Measurements from ENCODE around the gene SPHK1. TPM values are rescaled to one million over a fixed set of nuclear protein-coding genes. Genes with fewer than 3 reads are reported as not detected.

SPHK1 gene
- total RNA-seq, 1 donor, result 47.5 TPM

DNA sequence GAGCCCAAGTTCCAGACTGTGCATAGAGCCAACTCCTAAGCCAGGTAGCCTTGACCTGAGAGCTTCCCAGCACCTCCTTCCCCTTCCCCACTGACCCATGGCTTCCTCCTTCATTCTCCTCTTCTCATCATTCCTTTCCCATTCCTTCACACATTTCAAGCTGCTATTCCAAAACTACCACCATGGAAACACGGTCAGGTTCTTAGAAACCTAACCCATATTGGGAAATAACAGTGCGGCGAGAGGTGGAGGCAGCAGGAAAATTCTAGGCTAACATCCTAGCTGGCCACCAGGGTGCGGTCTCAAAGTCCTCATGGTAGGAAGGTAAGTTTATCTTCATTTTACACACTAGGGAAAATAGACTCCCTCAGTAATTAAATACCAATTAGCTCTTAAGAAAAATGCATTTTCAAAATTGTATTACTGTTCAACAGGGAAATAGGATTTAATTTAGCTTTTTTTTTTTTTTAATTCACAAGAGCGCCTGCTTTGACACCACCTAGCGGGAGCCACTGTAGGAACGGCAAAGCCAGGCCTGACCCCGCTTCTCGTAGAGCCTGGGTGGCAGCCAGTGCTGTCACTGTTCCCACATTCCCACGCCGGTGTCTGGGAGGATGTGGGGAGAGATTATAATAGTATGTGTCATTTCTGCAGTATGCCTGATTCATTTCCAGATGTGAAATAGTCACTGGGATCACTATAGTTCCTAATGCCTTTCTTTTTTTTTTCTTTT lies 14.0 kb upstream of the SPHK1 start:
- peak; percentile 91 for DNase-seq (ENCODE audit: low read depth)
- no peak overlapping the region for H3K4me3 ChIP-seq (ENCODE audit: low read depth, low read length)
- peak; percentile 63 for TF ChIP-seq CTCF (IDR thresholded peaks at IDR 0.05; ENCODE audit: insufficient read depth, low read depth, low read length)

- DNase-seq (ENCODE audit: low read depth), result peak; percentile 94
- no peak for TF ChIP-seq CTCF (IDR thresholded peaks at IDR 0.05; ENCODE audit: insufficient read depth, low read depth, low read length)
- no peak overlapping the region for H3K4me3 ChIP-seq (ENCODE audit: low read depth, low read length)
Observed at GRCh38 chr17:76371656-76372628, 12.5 kb upstream of the SPHK1 start.

DNA sequence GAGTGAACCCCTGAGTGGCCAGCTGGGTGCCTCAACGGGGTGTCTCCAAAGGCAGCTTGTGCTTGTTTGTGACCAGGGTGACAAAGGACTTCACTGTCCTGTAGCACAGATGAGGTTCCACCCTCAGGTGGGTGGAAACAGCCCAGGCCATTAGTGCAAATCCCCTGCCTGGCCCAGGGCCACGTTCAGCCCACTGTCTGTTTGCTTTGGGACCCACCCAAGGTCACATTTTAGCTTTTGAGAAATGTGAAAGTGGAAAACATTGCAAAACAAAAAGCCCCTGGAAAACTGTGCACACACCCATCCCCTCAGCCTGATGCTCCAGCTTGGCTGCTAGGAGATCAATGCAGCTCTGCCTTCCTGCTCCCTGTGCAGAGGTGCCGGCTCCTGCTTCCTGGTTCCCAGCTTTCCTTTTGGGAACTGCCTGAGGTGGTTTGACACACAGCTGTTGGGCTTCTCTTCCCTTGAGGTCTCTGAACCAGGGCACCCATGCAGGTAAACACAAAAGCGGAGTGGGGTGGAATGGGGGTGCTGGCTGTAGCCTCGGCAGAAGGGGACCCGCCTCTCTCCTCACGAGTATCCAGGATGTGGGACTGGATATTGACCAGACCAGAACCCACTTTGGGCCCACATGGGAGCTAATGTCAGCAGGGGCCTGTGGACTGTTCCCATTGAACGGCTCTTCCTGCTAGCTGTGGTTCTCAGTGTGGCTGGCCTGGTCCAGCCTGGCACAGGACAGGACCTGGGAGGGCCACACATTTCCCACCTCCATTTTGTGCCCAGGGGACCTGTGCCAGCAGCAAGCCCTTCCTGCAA lies 7.9 kb upstream of the SPHK1 start:
- no peak overlapping the region for H3K4me3 ChIP-seq (ENCODE audit: low read depth, low read length)
- TF ChIP-seq CTCF (IDR thresholded peaks at IDR 0.05; ENCODE audit: insufficient read depth, low read depth, low read length), result no peak
- DNase-seq (ENCODE audit: low read depth), result no peak

- DNase-seq (ENCODE audit: low read depth), result no peak
- TF ChIP-seq CTCF (IDR thresholded peaks at IDR 0.05; ENCODE audit: insufficient read depth, low read depth, low read length), result no peak
- no peak overlapping the region for H3K4me3 ChIP-seq (ENCODE audit: low read depth, low read length)
Observed at GRCh38 chr17:76378548-76379274, 5.7 kb upstream of the SPHK1 start.

- no peak for DNase-seq (ENCODE audit: low read depth)
- TF ChIP-seq CTCF (IDR thresholded peaks at IDR 0.05; ENCODE audit: insufficient read depth, low read depth, low read length), result no peak
- H3K4me3 ChIP-seq (ENCODE audit: low read depth, low read length), result no peak overlapping the region
Observed at GRCh38 chr17:76379275-76379641, 5.2 kb upstream of the SPHK1 start.
